ENCODE measurements around the gene STARD9.

- TF ChIP-seq CTCF (IDR thresholded peaks at IDR 0.05 in 2 of 3, conservative IDR thresholded peaks at IDR 0.05 in 1 of 3; ENCODE audit: control insufficient read depth in 2 of 3, extremely low read depth in 1 of 3, insufficient read depth in 1 of 3, low read depth in 3 of 3, low read length in 3 of 3) (no peak), ZNF24 (IDR thresholded peaks at IDR 0.05) (no peak), SKIL (IDR thresholded peaks at IDR 0.05; ENCODE audit: low read depth, poor library complexity, severe bottlenecking) (no peak), NFIC (IDR thresholded peaks at IDR 0.05; ENCODE audit: low read depth, low read length) (no peak), CHD2 (IDR thresholded peaks at IDR 0.05; ENCODE audit: borderline replicate concordance, low read depth, low read length) (no peak), EP300 (IDR thresholded peaks at IDR 0.05; ENCODE audit: borderline replicate concordance in 1 of 2, control insufficient read depth in 1 of 2, low read depth in 2 of 2, low read length in 2 of 2) (no peak), ETV6 (conservative IDR thresholded peaks at IDR 0.05 in 1 of 2, IDR thresholded peaks at IDR 0.05 in 1 of 2; ENCODE audit: borderline replicate concordance in 1 of 2, low read depth in 1 of 2) (no peak), ZBTB40 (IDR thresholded peaks at IDR 0.05; ENCODE audit: borderline replicate concordance) (no peak), SIN3A (IDR thresholded peaks at IDR 0.05; ENCODE audit: low read depth, low read length) (no peak), MYB (IDR thresholded peaks at IDR 0.05; ENCODE audit: borderline replicate concordance, low read depth, low read length) (no peak), CEBPB (IDR thresholded peaks at IDR 0.05; ENCODE audit: borderline replicate concordance in 1 of 2, low read depth in 2 of 2, low read length in 2 of 2) (no peak), HDAC2 (IDR thresholded peaks at IDR 0.05) (no peak), USF2 (IDR thresholded peaks at IDR 0.05; ENCODE audit: borderline replicate concordance, low read depth, low read length) (no peak), REST (IDR thresholded peaks at IDR 0.05; ENCODE audit: low read depth, low read length) (no peak)
Measured at GRCh38 chr15:42695527-42696071, 120.2 kb downstream of the STARD9 start.

Measured in GM12878 (cell line).